Lower leg skin (tissue), 4 donors: ENCODE results near the gene FRAT1. TPM values are rescaled to one million over a fixed set of nuclear protein-coding genes. Genes with fewer than 3 reads are reported as not detected.
A peak's percentile ranks its signal among the peaks of the same experiment; 100 is the strongest.

Experiments
- DNase-seq, 2 donors: peaks; one replicate each; pipeline ENCODE4 v3.0.0-alpha.2; 2019; ENCODE audit warnings: low spot score in 2 of 2
- H3K4me3 ChIP-seq: fragments of 200-600 bp; sonication (generic); 2 replicates; pipeline ENCODE4 v1.5.1; 2017; ENCODE audit warnings: mild to moderate bottlenecking, low read depth; ENCODE audit not compliant: poor library complexity, severe bottlenecking
- POLR2A ChIP-seq, 2 donors: fragments of 450-650 bp; IDR thresholded peaks; one replicate each; pipeline ENCODE4 v1.6.1; 2016 to 2017; ENCODE audit warnings: antibody characterized with exemption in 2 of 2, mild to moderate bottlenecking in 1 of 2, moderate library complexity in 1 of 2
- WGBS, 2 donors: methylation state at CpG; one replicate each; pipeline ENCODE4 v1.1.5; 2018; 5-methylcytosine and 5-hydroxymethylcytosine counted together
- intact Hi-C: fragments of 100-400 bp; cut with DNase I; formaldehyde crosslinking; loops from one replicate; pipeline ENCODE4 v1.15.0; 2023; ENCODE audit warnings: low total_unique reads
- total RNA-seq, 4 donors: library from RNA; depleted of rRNA; stranded (reverse); fragments of >200 nt; gene quantifications; one replicate each; pipeline ENCODE4 v1.1.0, GENCODE V29; 2016
- TF ChIP-seq, protein P1 (sequence below), 3 donors: fragments of 450-650 bp; IDR thresholded peaks; one replicate each; pipeline ENCODE4 v1.5.1; 2016; ENCODE audit warnings: antibody characterized with exemption in 3 of 3, mild to moderate bottlenecking in 3 of 3, moderate library complexity in 2 of 3

Gene FRAT1, protein sequence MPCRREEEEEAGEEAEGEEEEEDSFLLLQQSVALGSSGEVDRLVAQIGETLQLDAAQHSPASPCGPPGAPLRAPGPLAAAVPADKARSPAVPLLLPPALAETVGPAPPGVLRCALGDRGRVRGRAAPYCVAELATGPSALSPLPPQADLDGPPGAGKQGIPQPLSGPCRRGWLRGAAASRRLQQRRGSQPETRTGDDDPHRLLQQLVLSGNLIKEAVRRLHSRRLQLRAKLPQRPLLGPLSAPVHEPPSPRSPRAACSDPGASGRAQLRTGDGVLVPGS
- total RNA-seq, result 10 to 100 TPM in 2 of 4 donors, 1 to 10 TPM in 2; 4.6 to 16.9 (median 9.4) TPM

DNA sequence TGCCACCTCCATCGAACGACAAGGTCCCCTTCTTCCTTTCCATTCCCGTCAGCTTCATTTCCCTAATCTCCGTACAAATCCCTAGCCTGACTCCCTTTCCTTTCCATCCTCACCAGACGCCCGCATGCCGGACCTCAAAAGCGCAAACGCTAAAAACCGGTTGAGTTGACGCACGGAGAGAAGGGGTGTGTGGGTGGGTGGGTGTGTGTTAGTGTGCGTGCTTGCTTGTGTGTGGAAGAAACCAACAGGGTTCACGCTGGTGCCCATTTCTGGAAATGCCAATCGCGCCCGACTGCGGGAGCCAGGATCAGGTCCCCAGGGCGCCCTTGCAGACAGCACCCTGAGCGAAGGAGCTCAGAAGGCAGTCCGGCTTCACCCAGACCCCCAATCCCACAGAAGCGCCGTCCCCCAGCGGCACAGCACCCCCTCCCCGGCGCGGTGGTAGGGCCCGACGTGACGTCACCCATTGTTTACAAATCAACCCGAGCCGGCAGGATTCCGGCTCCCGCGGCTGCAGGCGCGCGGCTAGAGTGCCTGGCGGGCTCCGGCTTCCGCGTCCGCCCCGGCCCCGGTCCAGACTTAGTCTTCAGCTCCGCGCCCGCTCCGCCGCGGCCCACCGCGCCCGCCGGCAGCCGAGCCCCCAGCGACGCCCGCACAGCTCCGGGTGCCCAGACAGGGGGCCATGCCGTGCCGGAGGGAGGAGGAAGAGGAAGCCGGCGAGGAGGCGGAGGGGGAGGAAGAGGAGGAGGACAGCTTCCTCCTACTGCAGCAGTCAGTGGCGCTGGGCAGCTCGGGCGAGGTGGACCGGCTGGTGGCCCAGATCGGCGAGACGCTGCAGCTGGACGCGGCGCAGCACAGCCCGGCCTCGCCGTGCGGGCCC, at the start of gene FRAT1:
Gene FRAT1, plus strand, starts transcription at position 500 of the 880 bp plus-strand sequence. Its CDS starts 183 bp downstream, at position 683.
- DNase-seq, result peak; percentile 88 to 98
- TF ChIP-seq, protein P1, sequence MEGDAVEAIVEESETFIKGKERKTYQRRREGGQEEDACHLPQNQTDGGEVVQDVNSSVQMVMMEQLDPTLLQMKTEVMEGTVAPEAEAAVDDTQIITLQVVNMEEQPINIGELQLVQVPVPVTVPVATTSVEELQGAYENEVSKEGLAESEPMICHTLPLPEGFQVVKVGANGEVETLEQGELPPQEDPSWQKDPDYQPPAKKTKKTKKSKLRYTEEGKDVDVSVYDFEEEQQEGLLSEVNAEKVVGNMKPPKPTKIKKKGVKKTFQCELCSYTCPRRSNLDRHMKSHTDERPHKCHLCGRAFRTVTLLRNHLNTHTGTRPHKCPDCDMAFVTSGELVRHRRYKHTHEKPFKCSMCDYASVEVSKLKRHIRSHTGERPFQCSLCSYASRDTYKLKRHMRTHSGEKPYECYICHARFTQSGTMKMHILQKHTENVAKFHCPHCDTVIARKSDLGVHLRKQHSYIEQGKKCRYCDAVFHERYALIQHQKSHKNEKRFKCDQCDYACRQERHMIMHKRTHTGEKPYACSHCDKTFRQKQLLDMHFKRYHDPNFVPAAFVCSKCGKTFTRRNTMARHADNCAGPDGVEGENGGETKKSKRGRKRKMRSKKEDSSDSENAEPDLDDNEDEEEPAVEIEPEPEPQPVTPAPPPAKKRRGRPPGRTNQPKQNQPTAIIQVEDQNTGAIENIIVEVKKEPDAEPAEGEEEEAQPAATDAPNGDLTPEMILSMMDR (IDR thresholded peaks at IDR 0.05), result no peak
- peak in 1 of 2 donors; percentile 64 for TF ChIP-seq POLR2A (IDR thresholded peaks at IDR 0.05)
- 0% methylated on average over 53 to 70 of the region's 79 CpGs for WGBS, 2 donors
- peak within 1 kb of the TSS; percentile 96 for H3K4me3 ChIP-seq
- intact Hi-C loops, result no loop called here

- TF ChIP-seq, protein P1 (IDR thresholded peaks at IDR 0.05), result no peak
- no peak for DNase-seq
- intact Hi-C loops, result loop anchor here (10.0 kb wide), 1 partner anchor 64 kb away; the partner anchor contains the start of gene FRAT2
- H3K4me3 ChIP-seq, result no peak overlapping the region
- 80 to 83% methylated on average over 3 of the region's 3 CpGs for WGBS, 2 donors
Measured at GRCh38 chr10:97270523-97271154, 48.4 kb upstream of the FRAT1 start.

DNA sequence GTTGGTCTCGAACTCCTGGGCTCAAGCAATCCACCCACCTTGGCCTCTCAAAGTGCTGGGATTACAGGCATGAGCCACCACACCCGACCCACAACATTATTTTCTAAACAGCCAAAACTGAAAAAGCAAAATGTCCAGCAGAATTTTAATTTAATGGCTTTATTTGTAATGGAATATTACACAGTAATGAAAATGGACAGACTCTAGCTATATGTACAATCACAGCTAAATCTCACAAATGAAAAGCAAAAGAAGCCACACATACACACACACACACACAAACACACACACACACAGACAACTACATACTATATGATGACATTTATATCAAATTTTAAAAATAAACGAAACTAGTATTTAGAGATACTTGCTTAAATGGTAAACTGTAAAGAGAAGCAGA, 45.4 kb upstream of the FRAT1 start:
- WGBS, 2 donors, result 96 to 99% methylated on average over 3 of the region's 3 CpGs
- no peak for TF ChIP-seq POLR2A (IDR thresholded peaks at IDR 0.05)
- TF ChIP-seq, protein P1 (IDR thresholded peaks at IDR 0.05), result no peak
- no peak overlapping the region for H3K4me3 ChIP-seq
- intact Hi-C loops, result loop anchor here (10.0 kb wide), 1 partner anchor 61 kb away; the partner anchor contains the start of gene FRAT2
- DNase-seq, result no peak

DNA sequence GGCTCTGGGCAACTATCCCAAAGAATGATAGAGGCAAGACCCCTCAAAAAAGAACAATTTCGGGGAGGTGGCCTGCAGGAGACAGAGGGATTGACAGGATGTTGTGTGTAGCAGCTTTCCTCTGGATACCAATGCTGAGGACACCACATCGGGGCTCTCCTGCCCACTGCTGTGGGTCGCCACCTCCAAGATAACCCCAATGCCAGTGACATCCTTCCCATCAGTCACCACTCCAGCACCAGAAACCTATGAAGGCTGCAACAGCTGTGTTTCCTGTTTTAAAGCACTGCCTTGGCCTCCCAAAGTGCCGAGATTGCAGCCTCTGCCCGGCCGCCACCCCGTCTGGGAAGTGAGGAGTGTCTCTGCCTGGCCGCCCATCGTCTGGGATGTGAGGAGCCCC, 44.2 kb upstream of the FRAT1 start:
- no peak for TF ChIP-seq POLR2A (IDR thresholded peaks at IDR 0.05)
- TF ChIP-seq, protein P1 (IDR thresholded peaks at IDR 0.05), result no peak
- 68 to 78% methylated on average over 3 of the region's 9 CpGs for WGBS, 2 donors
- DNase-seq, result peak in 1 of 2 donors; percentile 54
- no peak overlapping the region for H3K4me3 ChIP-seq
- intact Hi-C loops, result loop anchor here (10.0 kb wide), 1 partner anchor 60 kb away; the partner anchor contains the start of gene FRAT2

DNA sequence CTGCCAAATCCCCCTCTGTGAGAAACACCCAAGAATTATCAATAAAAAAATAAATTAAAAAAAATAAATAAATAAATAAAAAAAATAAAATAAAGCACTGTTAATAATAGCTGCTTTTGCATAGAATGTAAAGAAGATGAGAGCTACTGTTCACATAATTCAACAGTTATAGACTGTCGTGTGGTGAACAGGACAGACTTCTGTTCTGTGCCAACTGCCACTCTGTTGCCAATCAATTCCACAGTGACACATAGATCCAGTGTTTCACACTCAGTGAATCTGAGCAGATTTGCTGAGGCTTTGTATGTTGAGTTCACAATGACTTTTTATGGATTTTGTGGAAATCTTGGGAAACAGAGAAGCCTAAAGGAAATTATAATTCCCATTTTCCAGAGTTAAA, 41.5 kb upstream of the FRAT1 start:
- 0 to 35% methylated on average over 1 of the region's 1 CpG for WGBS, 2 donors
- DNase-seq, result no peak
- intact Hi-C loops, result loop anchor here (10.0 kb wide), 1 partner anchor 57 kb away; the partner anchor contains the start of gene FRAT2
- H3K4me3 ChIP-seq, result no peak overlapping the region
- TF ChIP-seq POLR2A (IDR thresholded peaks at IDR 0.05), result no peak
